Lower lobe of right lung (tissue), 2 donors: Measurements from ENCODE around the gene DUS3L. TPM values are rescaled to one million over a fixed set of nuclear protein-coding genes. Genes with fewer than 3 reads are reported as not detected.
A peak's percentile ranks its signal among the peaks of the same experiment; 100 is the strongest.

ENCODE experiments used
- ATAC-seq, 2 donors: fragments of 200-7000 bp; cut with Tn5 transposase; one replicate each; pipeline ENCODE4 v1.9.1; 2020 to 2022; ENCODE audit warnings: mild to moderate bottlenecking in 2 of 2, moderate library complexity in 2 of 2
- DNase-seq: peaks from one replicate; pipeline ENCODE4 v3.0.0-alpha.2; 2020
- H3K27ac ChIP-seq: fragments of 200-600 bp; one replicate; pipeline ENCODE4 v1.8.0; 2022
- H3K27me3 ChIP-seq: fragments of 200-600 bp; one replicate; pipeline ENCODE4 v1.8.0; 2022; ENCODE audit warnings: low read depth
- H3K36me3 ChIP-seq: fragments of 200-600 bp; one replicate; pipeline ENCODE4 v1.8.0; 2022; ENCODE audit warnings: mild to moderate bottlenecking
- H3K4me1 ChIP-seq: fragments of 200-600 bp; one replicate; pipeline ENCODE4 v1.8.0; 2022
- H3K4me3 ChIP-seq: fragments of 200-600 bp; one replicate; pipeline ENCODE4 v1.8.0; 2022; ENCODE audit warnings: mild to moderate bottlenecking
- H3K9me3 ChIP-seq: fragments of 200-600 bp; one replicate; pipeline ENCODE4 v1.8.0; 2022
- CTCF ChIP-seq: fragments of 200-600 bp; IDR thresholded peaks from one replicate; pipeline ENCODE4 v1.8.0; 2022; ENCODE audit warnings: antibody characterized with exemption, mild to moderate bottlenecking
- intact Hi-C: fragments of 100-400 bp; cut with DNase I; formaldehyde crosslinking; loops from one replicate; pipeline ENCODE4 v1.11.0; 2022
- total RNA-seq: library from RNA; stranded (reverse); fragmentation: NEBNext Ultra II Directional; extraction: Animal tissue kit (Norgen Biotek cat#: 25700); gene quantifications from one replicate; pipeline ENCODE4 v1.2.1, GENCODE V29; 2021
- donor health status: DM: no; HTN: yes; CAD: no; lungs with severe emphysema.

DUS3L gene
- total RNA-seq, 1 donor from 2014 or later = 24.3 TPM

GRCh38 chr19:5804516-5805461, 13.8 kb upstream of the DUS3L start, which contains the start of gene NRTN:
NRTN (plus strand) TSS chr19:5805067; CDS start chr19:5824166, 19,099 bp downstream.
- H3K4me1 ChIP-seq = peaks cover 15% of the 10 kb centered on the region
- no peaks in the 10 kb centered on the region for H3K9me3 ChIP-seq
- DNase-seq (no peak), ATAC-seq (peak; percentile 71 to 77)
- peak within 1 kb of the TSS; percentile 42 for H3K4me3 ChIP-seq
- peaks cover 54% of the 10 kb centered on the region for H3K27me3 ChIP-seq
- no peak within 1 kb of the TSS for H3K27ac ChIP-seq
- no peak for TF ChIP-seq CTCF
- no peaks in the 10 kb centered on the region for H3K36me3 ChIP-seq
- intact Hi-C loops = no loop called here

GRCh38 chr19:5803752-5804515, 13.0 kb upstream of the DUS3L start:
- peaks cover 60% of the 10 kb centered on the region for H3K27me3 ChIP-seq
- peak overlapping the region; percentile 36 for H3K4me3 ChIP-seq

GRCh38 chr19:5803441-5803751, 12.4 kb upstream of the DUS3L start:
- Histone ChIP-seq H3K27ac (no peak overlapping the region), H3K27me3 (peaks cover 60% of the 10 kb centered on the region), H3K4me3 (peak overlapping the region; percentile 36), H3K36me3 (no peaks in the 10 kb centered on the region), H3K4me1 (peaks cover 15% of the 10 kb centered on the region), H3K9me3 (no peaks in the 10 kb centered on the region)
- DNase-seq (no peak), ATAC-seq (no peak)
- TF ChIP-seq CTCF = no peak
- intact Hi-C loops = no loop called here

More at GRCh38 chr19:5803752-5804515, 13.0 kb upstream of the DUS3L start:
- Histone ChIP-seq H3K36me3 (no peaks in the 10 kb centered on the region), H3K4me1 (peaks cover 15% of the 10 kb centered on the region), H3K27ac (no peak overlapping the region), H3K9me3 (no peaks in the 10 kb centered on the region)
- DNase-seq (peak; percentile 91), ATAC-seq (peak; percentile 95 to 96)
- TF ChIP-seq CTCF = peak; percentile 95
- intact Hi-C loops = no loop called here

- ATAC-seq (no peak), DNase-seq (no peak)
- Histone ChIP-seq H3K36me3 (no peaks in the 10 kb centered on the region), H3K4me1 (peaks cover 15% of the 10 kb centered on the region), H3K4me3 (no peak overlapping the region), H3K27me3 (peaks cover 60% of the 10 kb centered on the region), H3K27ac (no peak overlapping the region), H3K9me3 (no peaks in the 10 kb centered on the region)
- intact Hi-C loops = no loop called here
- no peak for TF ChIP-seq CTCF
These were observed 11.0 kb upstream of the DUS3L start for GRCh38 chr19:5801796-5802619.
